ENCODE results near the gene SPACDR. TPM values are rescaled to one million over a fixed set of nuclear protein-coding genes. Genes with fewer than 3 reads are reported as not detected.

SPACDR gene
- polyA plus RNA-seq, 1 donor (not counting 4 experiments of a cell fraction or from before 2014, with no cell fraction given) = 0.37 TPM

GRCh38 chr7:100510437-100511239, 46.6 kb upstream of the SPACDR start:
- H3K4me1 ChIP-seq (ENCODE audit: control insufficient read depth, extremely low read depth, insufficient read depth, low read length) = peaks cover 15% of the 10 kb centered on the region
- H3K9me1 ChIP-seq (ENCODE audit: control insufficient read depth, extremely low read depth, insufficient read depth, low read length) = no peaks in the 10 kb centered on the region
- H3K36me3 ChIP-seq (ENCODE audit: control insufficient read depth in 2 of 2, extremely low read depth in 1 of 2, insufficient read depth in 2 of 2, low read length in 2 of 2) = no peaks in the 10 kb centered on the region
- no peaks in the 10 kb centered on the region for H4K20me1 ChIP-seq (ENCODE audit: control insufficient read depth, extremely low read depth, insufficient read depth, low read length)
- dilution Hi-C loops (cut with MboI; ENCODE audit: extremely low pct_ligation_motif_present, low sequenced_read_pairs) = no loop called here
- no peaks in the 10 kb centered on the region for H3K79me2 ChIP-seq (ENCODE audit: control insufficient read depth, insufficient read depth, low read length)
- H3K27me3 ChIP-seq (ENCODE audit: control insufficient read depth, extremely low read depth, insufficient read depth, low read length) = no peaks in the 10 kb centered on the region
- no peak for FAIRE-seq
- H3K9ac ChIP-seq (ENCODE audit: control insufficient read depth, extremely low read depth, insufficient read depth, low read length) = no peak overlapping the region
- TF ChIP-seq EZH2 (IDR thresholded peaks at IDR 0.05; ENCODE audit: low read length) = no peak
- no peak for TF ChIP-seq CTCF (optimal IDR thresholded peaks at IDR 0.05 in 1 of 3, IDR thresholded peaks at IDR 0.05 in 1 of 3, conservative IDR thresholded peaks at IDR 0.05 in 1 of 3; ENCODE audit: extremely low read depth in 1 of 3, insufficient read depth in 2 of 3, low read length in 3 of 3)
- no peak for DNase-seq (ENCODE audit: low read depth, low spot score)
- no peak overlapping the region for H3K4me3 ChIP-seq (ENCODE audit: control insufficient read depth in 2 of 3, extremely low read depth in 1 of 3, insufficient read depth in 2 of 3, low read depth in 1 of 3, low read length in 3 of 3)
- no peak overlapping the region for H3K4me2 ChIP-seq (ENCODE audit: control insufficient read depth, extremely low read depth, insufficient read depth, low read depth, low read length)
- no peak overlapping the region for H3K27ac ChIP-seq (ENCODE audit: control insufficient read depth, insufficient read depth, low read length)
- no peaks in the 10 kb centered on the region for H3K9me3 ChIP-seq (ENCODE audit: control insufficient read depth, low read depth, low read length)
- no peak overlapping the region for H2AFZ ChIP-seq (ENCODE audit: control insufficient read depth, low read length)

GRCh38 chr7:100509231-100509630, 45.2 kb upstream of the SPACDR start:
- DNase-seq (ENCODE audit: low read depth, low spot score) (peak; percentile 81), FAIRE-seq (peak; percentile 96)
- TF ChIP-seq CTCF (optimal IDR thresholded peaks at IDR 0.05 in 1 of 3, IDR thresholded peaks at IDR 0.05 in 1 of 3, conservative IDR thresholded peaks at IDR 0.05 in 1 of 3; ENCODE audit: extremely low read depth in 1 of 3, insufficient read depth in 2 of 3, low read length in 3 of 3) (no peak), EZH2 (IDR thresholded peaks at IDR 0.05; ENCODE audit: low read length) (no peak)
- Histone ChIP-seq H3K9me3 (ENCODE audit: control insufficient read depth, low read depth, low read length) (no peaks in the 10 kb centered on the region), H3K27me3 (ENCODE audit: control insufficient read depth, extremely low read depth, insufficient read depth, low read length) (no peaks in the 10 kb centered on the region), H3K79me2 (ENCODE audit: control insufficient read depth, insufficient read depth, low read length) (no peaks in the 10 kb centered on the region), H4K20me1 (ENCODE audit: control insufficient read depth, extremely low read depth, insufficient read depth, low read length) (no peaks in the 10 kb centered on the region), H3K4me2 (ENCODE audit: control insufficient read depth, extremely low read depth, insufficient read depth, low read depth, low read length) (peak overlapping the region; percentile 30), H3K4me3 (ENCODE audit: control insufficient read depth in 2 of 3, extremely low read depth in 1 of 3, insufficient read depth in 2 of 3, low read depth in 1 of 3, low read length in 3 of 3) (no peak overlapping the region), H3K36me3 (ENCODE audit: control insufficient read depth in 2 of 2, extremely low read depth in 1 of 2, insufficient read depth in 2 of 2, low read length in 2 of 2) (no peaks in the 10 kb centered on the region), H2AFZ (ENCODE audit: control insufficient read depth, low read length) (peak overlapping the region; percentile 71), H3K9ac (ENCODE audit: control insufficient read depth, extremely low read depth, insufficient read depth, low read length) (peak overlapping the region; percentile 55), H3K27ac (ENCODE audit: control insufficient read depth, insufficient read depth, low read length) (peak overlapping the region; percentile 71), H3K4me1 (ENCODE audit: control insufficient read depth, extremely low read depth, insufficient read depth, low read length) (peaks cover 7% of the 10 kb centered on the region), H3K9me1 (ENCODE audit: control insufficient read depth, extremely low read depth, insufficient read depth, low read length) (no peaks in the 10 kb centered on the region)
- dilution Hi-C loops (cut with MboI; ENCODE audit: extremely low pct_ligation_motif_present, low sequenced_read_pairs) = no loop called here

Measured in keratinocyte (primary cell).